GM23248 (cell line): ENCODE results near the gene ATP6V0A1.

Source experiments
- EZH2 ChIP-seq: fragments of 200-600 bp; sonication (generic); IDR thresholded peaks from 2 replicates; pipeline ENCODE4 v1.6.1; 2018; ENCODE audit warnings: antibody characterized with exemption, mild to moderate bottlenecking; ENCODE audit not compliant: insufficient read depth, poor library complexity, severe bottlenecking
- EZH2phosphoT487 ChIP-seq: fragments of 200-600 bp; sonication (generic); IDR thresholded peaks from 2 replicates; pipeline ENCODE4 v1.6.1; 2018; ENCODE audit warnings: antibody characterized with exemption, moderate library complexity, mild to moderate bottlenecking, low read depth; ENCODE audit not compliant: insufficient read depth

GRCh38 chr17:42564815-42565522, 106.3 kb downstream of the ATP6V0A1 start:
- TF ChIP-seq EZH2 (no peak), EZH2phosphoT487 (no peak)
